Activated effector memory CD4-positive, alpha-beta T cell treated with Interleukin-2 at 50 U/mL for 16 hours (primary cell): ENCODE data around the gene DHRS11.
A peak's percentile ranks its signal among the peaks of the same experiment; 100 is the strongest.

Experiments used
- DNase-seq: peaks from one replicate; pipeline ENCODE4 v3.0.0-alpha.2; 2020

DHRS11 gene

GRCh38 chr17:36591434-36592315, at the start of gene DHRS11:
Gene DHRS11, plus strand, starts transcription at chr17:36591879. Its CDS starts 131 bp downstream, at chr17:36592010.
- DNase-seq = peak; percentile 67

- no peak for DNase-seq
These were observed 48.9 kb upstream of the DHRS11 start for GRCh38 chr17:36542755-36543154.

- DNase-seq = no peak
These were observed 47.7 kb upstream of the DHRS11 start for GRCh38 chr17:36544044-36544306.

GRCh38 chr17:36544307-36545076, 47.2 kb upstream of the DHRS11 start, which contains the start of gene GGNBP2:
Gene GGNBP2, plus strand, starts transcription at chr17:36544919. Its CDS starts 806 bp downstream, at chr17:36545725.
- DNase-seq = peak; percentile 89

- DNase-seq = no peak
These were observed 46.6 kb upstream of the DHRS11 start for GRCh38 chr17:36545077-36545464.

- DNase-seq = peak; percentile 95
These were observed 45.9 kb upstream of the DHRS11 start for GRCh38 chr17:36545465-36546417.

- no peak for DNase-seq
These were observed 45.1 kb upstream of the DHRS11 start for GRCh38 chr17:36546418-36547093.

- no peak for DNase-seq
These were observed 43.9 kb upstream of the DHRS11 start for GRCh38 chr17:36547776-36548175.

GRCh38 chr17:36550491-36551417, 40.9 kb upstream of the DHRS11 start:
- DNase-seq = no peak

- no peak for DNase-seq
These were observed 38.2 kb upstream of the DHRS11 start for GRCh38 chr17:36553459-36553858.

GRCh38 chr17:36566081-36566480, 25.6 kb upstream of the DHRS11 start:
- no peak for DNase-seq

GRCh38 chr17:36575028-36575427, 16.7 kb upstream of the DHRS11 start:
- DNase-seq = no peak

GRCh38 chr17:36576793-36577192, 14.9 kb upstream of the DHRS11 start:
- no peak for DNase-seq

- no peak for DNase-seq
These were observed 13.0 kb upstream of the DHRS11 start for GRCh38 chr17:36578671-36579070.

- DNase-seq = no peak
These were observed 7.9 kb upstream of the DHRS11 start for GRCh38 chr17:36583787-36584186.

- DNase-seq = no peak
These were observed 5.5 kb upstream of the DHRS11 start for GRCh38 chr17:36586138-36586537.

- no peak for DNase-seq
These were observed 1.6 kb upstream of the DHRS11 start for GRCh38 chr17:36590082-36590481.

GRCh38 chr17:36592316-36592715, 637 bp downstream of the DHRS11 start:
- DNase-seq = no peak

- DNase-seq = no peak
These were observed 1.1 kb downstream of the DHRS11 start for GRCh38 chr17:36592716-36593321.

- no peak for DNase-seq
These were observed 2.1 kb downstream of the DHRS11 start for GRCh38 chr17:36593656-36594316.
